CD4-positive, alpha-beta T cell treated with Interleukin-2 at 100 ng/mL for 4 hours (primary cell): ENCODE results near the gene ZNF618.

Source experiments
- DNase-seq: peaks from one replicate; pipeline ENCODE4 v3.0.0-alpha.2; 2020; ENCODE audit warnings: low spot score

Gene ZNF618

GRCh38 chr9:113882636-113883164 is 6.6 kb downstream of the ZNF618 start:
- no peak for DNase-seq

GRCh38 chr9:113885183-113886025 is 9.3 kb downstream of the ZNF618 start:
- no peak for DNase-seq

GRCh38 chr9:113886026-113886369 is 9.9 kb downstream of the ZNF618 start:
- no peak for DNase-seq

- no peak for DNase-seq
These were observed 10.4 kb downstream of the ZNF618 start for GRCh38 chr9:113886466-113886865.

- DNase-seq: no peak
These were observed 10.8 kb downstream of the ZNF618 start for GRCh38 chr9:113886933-113887332.

- no peak for DNase-seq
These were observed 11.3 kb downstream of the ZNF618 start for GRCh38 chr9:113887436-113887835.

GRCh38 chr9:113888336-113888735 is 12.2 kb downstream of the ZNF618 start:
- DNase-seq: no peak

- DNase-seq: no peak
These were observed 12.9 kb downstream of the ZNF618 start for GRCh38 chr9:113888976-113889375.

- DNase-seq: no peak
These were observed 14.6 kb downstream of the ZNF618 start for GRCh38 chr9:113890704-113891103.

GRCh38 chr9:113892861-113893491 is 16.9 kb downstream of the ZNF618 start:
- no peak for DNase-seq

GRCh38 chr9:113894166-113894565 is 18.1 kb downstream of the ZNF618 start:
- DNase-seq: no peak

GRCh38 chr9:113895526-113895925 is 19.4 kb downstream of the ZNF618 start:
- DNase-seq: no peak

- no peak for DNase-seq
These were observed 20.6 kb downstream of the ZNF618 start for GRCh38 chr9:113896713-113897112.

GRCh38 chr9:113898151-113898550 is 22.0 kb downstream of the ZNF618 start:
- DNase-seq: no peak

GRCh38 chr9:113898596-113898995 is 22.5 kb downstream of the ZNF618 start:
- no peak for DNase-seq

- DNase-seq: no peak
These were observed 23.1 kb downstream of the ZNF618 start for GRCh38 chr9:113899205-113899604.

- no peak for DNase-seq
These were observed 25.1 kb downstream of the ZNF618 start for GRCh38 chr9:113901221-113901688.

GRCh38 chr9:113903514-113904077 is 27.5 kb downstream of the ZNF618 start:
- no peak for DNase-seq

- DNase-seq: no peak
These were observed 30.5 kb downstream of the ZNF618 start for GRCh38 chr9:113906411-113907110.

GRCh38 chr9:113907282-113907681 is 31.2 kb downstream of the ZNF618 start:
- DNase-seq: no peak

- no peak for DNase-seq
These were observed 33.3 kb downstream of the ZNF618 start for GRCh38 chr9:113909421-113909820.

- DNase-seq: no peak
These were observed 34.0 kb downstream of the ZNF618 start for GRCh38 chr9:113910036-113910639.
